SK-N-SH (cell line): ENCODE measurements around the gene DNTT. TPM values are rescaled to one million over a fixed set of nuclear protein-coding genes. Genes with fewer than 3 reads are reported as not detected.

Experiments used
- CTCF ChIA-PET: fragments of 300-600, 350-600 bp; formaldehyde crosslinking; extraction: SDS; loops from one replicate; lab custom pipeline; 2021; lab: Yijun Ruan, JAX
- POLR2A ChIA-PET: fragments of 350-600 bp; sonication (Branson Sonifier 250); formaldehyde crosslinking; extraction: SDS; loops from one replicate; lab custom pipeline; 2020; ENCODE audit warnings: antibody characterized with exemption, inconsistent platforms; lab: Yijun Ruan, JAX
- DNase-seq: peaks from one replicate; pipeline ENCODE4 v3.0.0; 2012
- H2AFZ ChIP-seq: fragments of 200-600 bp; sonication (generic); 2 replicates; pipeline ENCODE4 v1.8.1; 2016; ENCODE audit warnings: antibody characterized with exemption, mild to moderate bottlenecking, low read depth
- H3F3A ChIP-seq: fragments of 200-600 bp; sonication (generic); replicated peaks from 2 replicates; pipeline ENCODE3; 2016; ENCODE audit warnings: antibody characterized with exemption, mild to moderate bottlenecking; ENCODE audit not compliant: insufficient read depth
- H3K27ac ChIP-seq, 2 experiments: fragments of 200-500 bp in 1 of 2; fragments of 200-600 bp in 1 of 2; sonication (Bioruptor generic) in 1 of 2; sonication (generic), shearing (Covaris generic) in 1 of 2; 2 replicates each; pipeline versions ENCODE4 v1.5.1 to v1.6.1; 2014 to 2016; ENCODE audit warnings: low read depth in 2 of 2, inconsistent platforms in 1 of 2, low read length in 1 of 2, mild to moderate bottlenecking in 1 of 2, mixed read lengths in 1 of 2
- H3K27me3 ChIP-seq: fragments of 200-600 bp; sonication (generic), shearing (Covaris generic); 2 replicates; pipeline ENCODE4 v1.6.1; 2016; ENCODE audit warnings: mixed run types; ENCODE audit not compliant: insufficient read depth
- H3K36me3 ChIP-seq, 2 experiments: fragments of 200-500 bp in 1 of 2; fragments of 200-600 bp in 1 of 2; sonication (Bioruptor generic) in 1 of 2; sonication (generic) in 1 of 2; replicated peaks in 1 of 2; 2 replicates each; pipeline versions ENCODE3 to v1.5.1; 2014 to 2016; ENCODE audit warnings: low read length in 1 of 2, mild to moderate bottlenecking in 1 of 2; ENCODE audit not compliant: insufficient read depth in 2 of 2, control insufficient read depth in 1 of 2
- H3K4me1 ChIP-seq, 2 experiments: fragments of 200-500 bp in 1 of 2; fragments of 200-600 bp in 1 of 2; sonication (Bioruptor generic) in 1 of 2; sonication (generic), shearing (Covaris generic) in 1 of 2; 2 replicates each; pipeline versions ENCODE4 v1.5.1 to v1.6.1; 2014 to 2016; ENCODE audit warnings: low read depth in 1 of 2, low read length in 1 of 2, mixed run types in 1 of 2; ENCODE audit not compliant: insufficient read depth in 2 of 2, control insufficient read depth in 1 of 2
- H3K4me2 ChIP-seq: fragments of 200-600 bp; sonication (generic), shearing (Covaris generic); 2 replicates; pipeline ENCODE4 v1.6.1; 2017; ENCODE audit warnings: mixed run types
- H3K4me3 ChIP-seq, 2 experiments: fragments of 200-500 bp in 1 of 2; fragments of 200-600 bp in 1 of 2; sonication (Bioruptor generic) in 1 of 2; sonication (generic), shearing (Covaris generic) in 1 of 2; 2 replicates each; pipeline versions ENCODE4 v1.5.1 to v1.8.1; 2014 to 2016; ENCODE audit warnings: low read depth in 2 of 2, inconsistent platforms in 1 of 2, low read length in 1 of 2, mild to moderate bottlenecking in 1 of 2, mixed read lengths in 1 of 2, moderate library complexity in 1 of 2
- H3K79me2 ChIP-seq: fragments of 200-600 bp; sonication (generic); 2 replicates; pipeline ENCODE4 v1.8.1; 2017; ENCODE audit warnings: mild to moderate bottlenecking; ENCODE audit not compliant: insufficient read depth
- H3K9ac ChIP-seq: fragments of 200-600 bp; sonication (generic); 2 replicates; pipeline ENCODE4 v1.6.1; 2017; ENCODE audit warnings: mixed run types
- H3K9me2 ChIP-seq: fragments of 200-600 bp; sonication (generic); 2 replicates; pipeline ENCODE4 v1.6.1; 2017; ENCODE audit warnings: mixed run types
- H3K9me3 ChIP-seq: fragments of 200-600 bp; sonication (generic); 2 replicates; pipeline ENCODE4 v1.6.1; 2017; ENCODE audit warnings: mixed run types, mild to moderate bottlenecking, moderate library complexity
- H4K20me1 ChIP-seq: fragments of 200-600 bp; sonication (generic); 2 replicates; pipeline ENCODE4 v1.6.1; 2017; ENCODE audit warnings: mild to moderate bottlenecking, mixed run types; ENCODE audit not compliant: insufficient read depth
- CTCF ChIP-seq: fragments of 200-600 bp; sonication (generic); IDR thresholded peaks from 2 replicates; pipeline ENCODE4 v1.6.1; 2017; ENCODE audit warnings: antibody characterized with exemption, mild to moderate bottlenecking, moderate library complexity
- EP300 ChIP-seq, 2 experiments: IDR thresholded peaks; 2 replicates each; pipeline versions ENCODE4 v1.4.0 to v1.6.1; 2012; ENCODE audit warnings: borderline replicate concordance in 1 of 2, low read depth in 1 of 2, low read length in 1 of 2
- FOSL2 ChIP-seq: IDR thresholded peaks from 2 replicates; pipeline ENCODE4 v1.4.0; 2012; ENCODE audit warnings: low read depth, mild to moderate bottlenecking, moderate library complexity, borderline replicate concordance
- FOXJ3 ChIP-seq: sonication (generic); formaldehyde crosslinking; IDR thresholded peaks from 2 replicates; pipeline ENCODE4 v1.5.1; 2020; ENCODE audit warnings: mild to moderate bottlenecking, missing genetic modification reagents
- FOXM1 ChIP-seq: IDR thresholded peaks from 2 replicates; pipeline ENCODE4 v1.4.0; 2012; ENCODE audit warnings: low read depth, mild to moderate bottlenecking
- GABPA ChIP-seq: IDR thresholded peaks from 2 replicates; pipeline ENCODE4 v1.4.0; 2012; ENCODE audit warnings: low read depth, mild to moderate bottlenecking
- JUND ChIP-seq: IDR thresholded peaks from 2 replicates; pipeline ENCODE4 v1.4.0; 2012
- MAX ChIP-seq: IDR thresholded peaks from 2 replicates; pipeline ENCODE4 v1.4.0; 2012; ENCODE audit warnings: low read depth
- MEF2A ChIP-seq: IDR thresholded peaks from 2 replicates; pipeline ENCODE4 v1.4.0; 2012; ENCODE audit warnings: low read depth, borderline replicate concordance
- MXI1 ChIP-seq: IDR thresholded peaks from 2 replicates; pipeline ENCODE4 v1.6.1; 2012; ENCODE audit warnings: mild to moderate bottlenecking, low read depth, low read length, improper control_type of control experiment
- NRF1 ChIP-seq: IDR thresholded peaks from 2 replicates; pipeline ENCODE4 v1.6.1; 2012; ENCODE audit warnings: low read depth, mild to moderate bottlenecking, low read length
- PBX3 ChIP-seq: IDR thresholded peaks from 2 replicates; pipeline ENCODE4; 2012
- RAD21 ChIP-seq: IDR thresholded peaks from 2 replicates; pipeline ENCODE4 v1.6.1; 2012; ENCODE audit warnings: mild to moderate bottlenecking, low read length
- REST ChIP-seq: IDR thresholded peaks from 2 replicates; pipeline ENCODE4 v1.6.1; 2012; ENCODE audit warnings: mild to moderate bottlenecking, low read depth, low read length, moderate library complexity
- RFX5 ChIP-seq: IDR thresholded peaks from 2 replicates; pipeline ENCODE4 v1.6.1; 2012; ENCODE audit warnings: mild to moderate bottlenecking, improper control_type of control experiment, low read length
- SIN3A ChIP-seq: IDR thresholded peaks from 2 replicates; pipeline ENCODE4 v1.6.1; 2012; ENCODE audit warnings: low read depth, mild to moderate bottlenecking, low read length, moderate library complexity, borderline replicate concordance
- SMC3 ChIP-seq: IDR thresholded peaks from 2 replicates; pipeline ENCODE4 v1.6.1; 2012; ENCODE audit warnings: low read depth, low read length, improper control_type of control experiment
- USF1 ChIP-seq: IDR thresholded peaks from 2 replicates; pipeline ENCODE4 v1.4.0; 2012; ENCODE audit warnings: low read depth, borderline replicate concordance
- YY1 ChIP-seq: IDR thresholded peaks from 2 replicates; pipeline ENCODE4 v1.4.0; 2012; ENCODE audit warnings: low read depth, mild to moderate bottlenecking
- WGBS: methylation state at CpG from one replicate; pipeline ENCODE4 v1.1.6; 2017; ENCODE audit warnings: low lambda C conversion rate; 5-methylcytosine and 5-hydroxymethylcytosine counted together
- polyA plus RNA-seq, 3 experiments: library from polyadenylated mRNA; depleted of rRNA; stranded (reverse); fragments of >200 nt; gene quantifications; 2 replicates each; pipeline ENCODE4 v1.2.3, GENCODE V29; 2012

The DNTT gene
- polyA plus RNA-seq, 1 of the 3 experiments (the other 2 are of a cell fraction), result not detected

GRCh38 chr10:96279191-96279641 lies 25.0 kb upstream of the DNTT start:
- Histone ChIP-seq H3K4me3 (no peak overlapping the region), H3K79me2 (no peaks in the 10 kb centered on the region), H2AFZ (no peak overlapping the region), H3K9ac (no peak overlapping the region), H3K4me2 (no peak overlapping the region), H3K27ac (no peak overlapping the region), H3K9me2 (no peaks in the 10 kb centered on the region), H4K20me1 (no peaks in the 10 kb centered on the region), H3K9me3 (no peaks in the 10 kb centered on the region), H3F3A (no peaks in the 10 kb centered on the region), H3K27me3 (no peaks in the 10 kb centered on the region), H3K36me3 (no peaks in the 10 kb centered on the region)
- ChIA-PET CTCF (no interaction called here), POLR2A (no interaction called here)
- 83% methylated on average over 3 of the region's 3 CpGs for WGBS
- no peak for DNase-seq
- no peak for TF ChIP-seq SMC3
- TF ChIP-seq MAX, result no peak
- TF ChIP-seq REST, result no peak
- no peak for TF ChIP-seq FOSL2
- no peak for TF ChIP-seq SIN3A
- TF ChIP-seq EP300 (IDR thresholded peaks at IDR 0.05; ENCODE audit: borderline replicate concordance in 1 of 2, low read depth in 1 of 2, low read length in 1 of 2), result no peak
- TF ChIP-seq CTCF, result no peak
- no peak for TF ChIP-seq PBX3
- TF ChIP-seq RFX5, result no peak
- TF ChIP-seq JUND, result no peak
- TF ChIP-seq RAD21, result no peak
- no peak for TF ChIP-seq YY1
- no peak for TF ChIP-seq USF1
- TF ChIP-seq MEF2A, result no peak
- no peak for TF ChIP-seq NRF1
- TF ChIP-seq FOXJ3, result no peak
- no peak for TF ChIP-seq MXI1
- TF ChIP-seq GABPA, result no peak
- no peak for TF ChIP-seq FOXM1
- TF ChIP-seq, all 33 proteins: peak for 0
- no peaks in the 10 kb centered on the region for H3K4me1 ChIP-seq
